ENCODE results near the gene C9orf50.

Gene C9orf50

GRCh38 chr9:129611307-129611800, 9.5 kb downstream of the C9orf50 start:
- DNase-seq (ENCODE audit: low read depth in 3 of 3, low spot score in 1 of 3), result no peak

DNA sequence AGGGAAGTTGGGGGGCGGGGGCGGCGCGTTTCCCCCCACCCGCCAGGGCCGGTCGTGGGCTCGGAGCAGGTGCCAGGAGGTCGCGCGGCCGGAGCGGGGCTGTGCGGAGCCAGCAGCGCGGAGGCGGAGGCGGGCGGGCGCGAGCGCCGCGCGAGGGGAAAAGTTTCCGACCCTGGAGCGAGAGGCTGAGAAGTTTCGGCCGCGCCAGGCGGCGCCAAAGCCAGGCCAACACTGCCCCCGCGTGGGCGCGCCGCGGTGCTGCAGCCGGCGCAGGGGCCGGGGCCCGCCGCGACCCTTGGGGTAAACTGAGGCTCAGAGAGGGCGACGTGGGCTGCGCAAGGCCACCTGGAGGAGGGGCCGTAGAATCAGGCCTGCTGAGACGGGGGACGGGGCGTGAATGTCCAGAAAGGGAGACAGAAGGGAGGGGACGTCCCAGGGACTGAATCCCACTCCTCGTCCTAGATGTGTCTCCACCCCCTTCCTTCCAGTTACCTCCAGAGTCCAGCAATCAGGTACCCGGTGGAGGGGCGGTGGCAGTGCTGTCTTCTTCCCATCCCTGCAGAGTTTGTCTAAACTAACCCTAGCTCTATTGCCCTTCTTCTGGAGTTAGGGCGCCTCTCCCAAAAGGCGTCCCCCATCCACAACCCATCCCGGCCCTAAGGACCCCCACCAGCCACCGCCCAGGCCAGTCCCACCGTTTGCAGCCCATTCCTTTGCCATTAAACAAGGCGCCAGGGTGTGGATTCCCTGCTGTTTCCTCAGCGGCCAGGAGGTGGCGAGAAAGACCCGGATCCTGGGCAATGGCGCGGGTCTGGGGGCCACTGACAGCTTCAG, 10.2 kb downstream of the C9orf50 start:
- peak; percentile 24 to 59 (median 57) for DNase-seq (ENCODE audit: low read depth in 3 of 3, low spot score in 1 of 3)

DNA sequence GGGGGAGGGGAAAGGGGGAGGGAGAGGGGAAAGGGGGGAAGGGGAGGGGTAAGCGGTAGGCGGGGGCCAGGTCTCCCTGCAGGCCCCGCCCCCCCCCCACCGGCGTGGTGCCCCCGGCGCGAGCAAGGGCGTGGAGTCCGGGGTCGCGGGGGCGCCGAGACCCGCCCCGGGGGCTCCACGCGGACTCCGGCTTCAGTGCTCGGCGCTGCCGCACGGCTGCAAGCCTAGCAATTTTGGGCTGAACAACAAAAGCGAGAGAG, 10.8 kb downstream of the C9orf50 start:
- DNase-seq (ENCODE audit: low read depth in 3 of 3, low spot score in 1 of 3), result no peak

GRCh38 chr9:129609486-129610212, 11.3 kb downstream of the C9orf50 start:
- DNase-seq (ENCODE audit: low read depth in 3 of 3, low spot score in 1 of 3), result peak in 2 of 3 donors; percentile 40 to 59

DNA sequence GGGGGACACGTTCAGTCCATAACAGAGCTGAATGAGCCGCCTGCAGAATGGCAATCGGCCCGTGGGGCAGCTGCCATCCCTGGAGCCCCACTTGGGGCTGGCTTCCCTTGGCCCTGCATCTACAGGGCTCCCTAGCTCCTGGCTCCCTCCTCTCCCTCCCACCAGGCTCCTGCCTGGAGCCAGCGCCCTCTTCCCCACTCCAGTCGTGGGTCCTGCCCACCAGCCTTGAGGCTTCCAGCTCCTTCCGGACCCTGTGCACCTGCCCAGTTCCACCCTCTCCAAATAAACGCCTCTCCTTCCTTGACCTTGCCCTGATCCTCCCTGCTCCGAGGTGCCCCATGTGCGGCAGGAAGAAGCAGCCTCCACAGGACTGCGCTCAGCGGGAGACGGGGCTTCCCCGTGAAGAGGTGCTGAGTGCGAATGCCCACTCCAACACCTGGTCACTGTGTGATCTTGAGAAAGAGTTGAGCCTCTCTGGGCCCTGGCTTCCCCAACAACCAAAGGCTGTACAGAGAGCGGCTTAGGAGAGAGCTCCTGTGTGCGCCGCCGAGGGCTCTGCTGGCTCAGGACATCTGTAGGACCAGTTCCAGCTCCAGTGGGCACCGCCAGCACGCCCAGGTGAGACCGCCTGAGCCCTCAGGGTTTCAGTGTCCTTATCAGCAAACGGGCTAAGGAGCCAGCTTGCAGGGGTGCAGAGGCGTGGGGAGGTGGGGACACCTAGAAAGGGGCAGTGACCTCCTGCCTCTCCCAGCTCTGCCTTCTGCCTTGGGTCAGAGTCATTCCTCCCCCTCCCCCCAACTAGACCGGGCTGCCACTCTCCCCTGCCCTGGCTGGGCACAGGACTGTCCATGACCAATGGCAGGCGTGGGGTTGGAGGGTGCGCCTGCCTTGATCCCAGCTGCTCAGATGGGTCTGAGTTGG, 12.1 kb downstream of the C9orf50 start:
- DNase-seq (ENCODE audit: low read depth in 3 of 3, low spot score in 1 of 3), result no peak

- no peak for DNase-seq (ENCODE audit: low read depth in 3 of 3, low spot score in 1 of 3)
Observed at GRCh38 chr9:129607027-129607387, 13.9 kb downstream of the C9orf50 start.

DNA sequence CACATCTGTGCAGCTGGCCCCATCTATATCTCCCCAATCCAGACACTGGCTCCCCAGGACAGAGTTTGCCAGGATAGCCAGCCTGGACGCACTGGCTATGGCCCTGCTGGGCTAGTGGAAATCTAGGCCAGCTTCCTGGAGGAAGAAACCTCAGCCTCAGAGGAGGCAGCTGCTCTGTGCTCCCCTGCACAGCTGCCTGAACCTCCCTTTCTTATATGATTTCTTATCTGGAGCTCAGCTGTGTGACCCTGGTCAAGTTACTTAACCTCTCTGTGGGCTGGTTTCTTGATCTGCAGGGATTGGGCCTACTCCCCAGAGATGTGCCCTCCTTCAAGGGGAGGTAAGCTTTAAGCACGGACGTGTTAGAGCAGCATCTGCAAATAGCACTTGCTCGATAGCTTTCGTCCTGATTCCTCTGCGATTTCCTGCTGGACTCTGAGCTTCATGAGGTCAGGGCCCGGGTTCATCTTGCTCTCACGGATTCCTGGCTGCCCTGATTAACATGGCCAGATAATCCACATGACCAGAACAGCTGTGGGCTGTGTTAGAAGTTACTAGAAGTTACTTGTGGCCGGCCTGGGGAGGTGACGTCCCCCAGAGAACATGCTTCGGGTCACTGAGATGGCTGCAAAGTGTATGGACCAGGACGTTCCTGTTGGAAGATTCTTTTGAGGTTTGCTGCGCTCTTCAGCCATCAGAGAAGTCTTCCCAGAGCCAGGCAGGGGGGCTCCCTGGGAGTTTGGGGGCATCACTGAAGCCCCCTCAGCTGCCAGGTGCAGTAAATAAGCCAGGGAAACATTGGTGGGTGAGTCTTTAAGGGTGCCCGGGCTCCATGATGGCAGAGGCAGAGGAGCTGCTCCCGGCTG, 14.5 kb downstream of the C9orf50 start:
- no peak for DNase-seq (ENCODE audit: low read depth in 3 of 3, low spot score in 1 of 3)

DNA sequence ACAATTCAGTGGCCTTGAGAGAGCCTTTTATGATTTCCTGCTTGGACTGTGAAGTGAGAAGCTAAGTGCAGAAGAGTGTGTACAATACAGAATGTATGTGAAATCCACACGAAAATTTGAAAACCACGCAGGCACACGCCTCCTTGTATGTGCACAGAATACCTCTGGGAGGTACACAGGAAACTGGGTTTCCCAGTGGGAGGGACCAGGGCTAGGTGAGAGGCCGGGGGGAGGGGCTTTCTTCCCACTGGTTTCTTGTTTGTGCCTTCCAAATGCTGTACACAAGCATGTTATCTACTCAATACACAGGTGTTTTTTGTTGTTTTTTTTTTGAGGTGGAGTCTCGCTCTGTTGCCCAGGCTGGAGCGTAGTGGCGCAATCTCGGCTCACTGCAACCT, 16.1 kb downstream of the C9orf50 start:
- DNase-seq (ENCODE audit: low read depth in 3 of 3, low spot score in 1 of 3), result no peak

GRCh38 chr9:129604056-129604765, 16.7 kb downstream of the C9orf50 start:
- no peak for DNase-seq (ENCODE audit: low read depth in 3 of 3, low spot score in 1 of 3)

DNA sequence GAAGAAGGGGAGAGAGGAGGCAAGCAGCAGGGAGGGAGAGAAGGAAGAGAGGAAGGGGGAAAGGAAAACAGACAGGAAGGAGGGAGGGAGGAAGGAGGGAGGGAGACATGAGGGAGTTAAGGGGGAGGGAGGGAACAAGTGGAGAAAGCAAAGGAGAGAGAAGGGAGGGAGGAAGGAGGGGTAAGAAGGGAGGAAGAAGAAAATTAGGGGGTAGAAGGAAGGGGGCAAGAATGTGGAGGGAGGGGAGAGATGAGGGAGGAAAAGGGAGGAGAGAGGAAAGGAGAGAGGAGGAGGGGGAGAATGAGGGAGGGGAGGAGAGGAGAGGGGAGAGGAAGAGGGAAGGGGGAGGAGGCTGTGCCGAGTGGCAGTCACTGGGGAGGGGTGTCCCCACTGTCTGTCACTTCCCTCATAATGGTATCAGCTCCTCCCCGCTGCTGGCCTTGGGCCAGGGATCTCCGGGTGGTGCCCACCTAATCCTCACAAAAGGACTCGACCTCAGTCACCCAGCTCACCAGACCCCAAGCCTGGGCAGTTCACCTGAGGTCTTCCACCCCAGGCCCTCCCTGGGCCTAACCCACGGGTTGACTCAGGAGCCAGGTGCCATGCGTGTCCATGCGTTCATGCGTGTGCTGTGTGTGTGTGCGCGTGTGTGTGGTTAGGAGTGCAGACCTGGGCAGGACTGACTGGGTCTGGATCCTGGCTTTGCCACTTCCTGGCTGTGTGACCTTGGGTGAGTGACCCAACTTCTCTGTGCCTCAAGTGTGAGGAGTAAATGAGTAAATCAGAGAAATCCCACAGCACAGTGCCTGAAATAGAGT, 18.1 kb downstream of the C9orf50 start:
- no peak for DNase-seq (ENCODE audit: low read depth in 3 of 3, low spot score in 1 of 3)

GRCh38 chr9:129601082-129601674, 19.7 kb downstream of the C9orf50 start:
- DNase-seq (ENCODE audit: low read depth in 3 of 3, low spot score in 1 of 3), result no peak

DNA sequence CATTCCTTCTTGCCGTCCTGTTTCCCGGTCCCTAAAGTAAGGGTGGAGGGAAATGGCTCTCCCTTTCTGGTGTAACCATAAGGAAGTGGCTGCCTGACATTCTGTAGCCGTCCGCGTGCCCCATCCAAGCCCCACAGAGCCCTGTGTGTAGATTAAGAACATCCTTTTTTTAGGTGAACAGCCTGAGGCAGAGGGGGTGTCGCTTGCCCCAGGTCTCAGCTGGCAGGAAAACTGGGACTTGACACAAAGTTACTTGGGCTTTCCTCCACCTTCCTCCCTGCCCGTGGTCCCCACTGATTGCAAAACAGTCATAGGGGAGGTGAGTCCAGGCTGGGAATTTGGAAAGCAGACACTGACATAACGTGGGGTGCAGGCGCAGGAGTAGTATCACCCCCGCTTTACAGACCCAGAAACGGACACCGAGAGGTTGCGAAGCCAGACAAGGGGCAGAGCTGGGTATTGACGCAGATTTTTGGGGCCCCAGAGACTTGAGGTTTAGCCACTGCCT, 22.8 kb downstream of the C9orf50 start:
- no peak for DNase-seq (ENCODE audit: low read depth in 3 of 3, low spot score in 1 of 3)

DNA sequence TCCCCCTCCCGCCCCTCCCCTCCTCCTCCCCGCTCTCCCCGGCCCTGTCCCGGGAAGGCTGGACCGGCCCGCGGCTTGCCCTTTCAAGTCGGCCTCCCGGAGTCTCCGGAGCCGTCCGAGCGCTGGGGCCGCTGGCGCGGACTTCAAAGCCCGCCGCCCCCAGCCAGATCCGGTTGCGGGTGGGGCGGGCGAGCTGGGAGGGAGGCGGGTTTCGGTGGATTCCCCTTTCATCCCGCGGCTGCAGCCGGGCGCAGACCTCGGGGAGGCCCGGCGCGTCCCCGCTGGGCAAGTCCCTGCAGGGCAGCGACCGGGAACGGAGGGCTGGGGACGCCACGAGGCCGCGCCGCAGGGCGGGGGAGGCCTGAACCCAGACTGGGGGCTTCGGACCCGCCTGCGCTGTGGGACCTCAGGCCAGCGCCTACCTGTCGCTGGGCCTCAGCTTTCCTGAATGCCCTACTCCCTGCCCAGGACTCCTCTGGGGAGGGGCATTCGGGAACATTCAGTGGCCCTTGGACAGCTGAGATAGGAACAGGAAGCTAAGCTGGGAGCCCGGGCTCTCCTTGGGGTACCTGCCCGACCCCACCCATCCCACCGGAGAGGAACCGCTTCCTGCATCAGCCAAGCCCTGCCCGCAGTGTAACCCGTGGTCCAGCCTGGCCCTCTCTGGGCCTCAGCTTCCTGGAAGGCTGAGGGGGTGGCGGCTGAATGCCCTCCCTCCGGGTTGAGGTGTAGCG, 23.4 kb downstream of the C9orf50 start:
- DNase-seq (ENCODE audit: low read depth in 3 of 3, low spot score in 1 of 3), result no peak

DNA sequence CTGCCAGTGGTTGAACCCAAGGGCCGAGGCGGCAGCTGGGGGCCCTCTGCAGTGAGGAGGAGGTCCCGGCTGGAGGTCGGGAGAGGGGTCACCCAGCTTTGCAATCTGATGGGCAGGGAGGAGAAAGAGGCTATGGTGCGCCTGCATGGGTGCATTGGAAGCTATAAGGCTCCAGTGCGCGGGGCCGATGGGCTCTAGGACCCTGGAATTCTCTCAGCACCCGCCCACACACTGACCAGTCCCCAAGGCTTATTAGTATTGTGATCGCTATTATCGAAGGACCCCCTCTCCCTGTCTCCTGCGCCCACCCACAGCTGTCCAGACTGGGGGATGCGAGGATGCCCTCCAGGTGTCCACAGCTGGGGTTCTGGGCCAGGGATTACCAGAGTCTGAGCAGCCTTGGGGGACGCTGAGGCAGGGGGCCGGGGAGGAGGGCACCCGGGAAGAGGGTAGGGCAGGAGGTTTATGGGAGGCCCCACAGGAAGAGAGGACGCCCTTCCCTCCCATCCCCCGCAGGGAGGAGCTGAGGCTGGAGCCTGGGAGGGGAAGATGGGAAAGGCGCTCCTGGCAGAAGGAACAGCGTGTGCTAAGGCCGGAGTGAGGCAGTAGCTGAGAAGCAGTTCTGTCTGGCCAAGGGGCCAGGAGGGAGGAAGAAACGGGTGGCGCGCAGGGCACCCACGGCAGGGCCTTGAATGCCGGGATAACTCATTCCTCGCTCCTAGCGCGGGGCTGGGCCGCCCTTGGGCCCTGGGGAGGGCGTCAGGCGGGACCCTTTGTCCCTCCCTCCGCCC, 24.2 kb downstream of the C9orf50 start:
- DNase-seq (ENCODE audit: low read depth in 3 of 3, low spot score in 1 of 3), result no peak

DNA sequence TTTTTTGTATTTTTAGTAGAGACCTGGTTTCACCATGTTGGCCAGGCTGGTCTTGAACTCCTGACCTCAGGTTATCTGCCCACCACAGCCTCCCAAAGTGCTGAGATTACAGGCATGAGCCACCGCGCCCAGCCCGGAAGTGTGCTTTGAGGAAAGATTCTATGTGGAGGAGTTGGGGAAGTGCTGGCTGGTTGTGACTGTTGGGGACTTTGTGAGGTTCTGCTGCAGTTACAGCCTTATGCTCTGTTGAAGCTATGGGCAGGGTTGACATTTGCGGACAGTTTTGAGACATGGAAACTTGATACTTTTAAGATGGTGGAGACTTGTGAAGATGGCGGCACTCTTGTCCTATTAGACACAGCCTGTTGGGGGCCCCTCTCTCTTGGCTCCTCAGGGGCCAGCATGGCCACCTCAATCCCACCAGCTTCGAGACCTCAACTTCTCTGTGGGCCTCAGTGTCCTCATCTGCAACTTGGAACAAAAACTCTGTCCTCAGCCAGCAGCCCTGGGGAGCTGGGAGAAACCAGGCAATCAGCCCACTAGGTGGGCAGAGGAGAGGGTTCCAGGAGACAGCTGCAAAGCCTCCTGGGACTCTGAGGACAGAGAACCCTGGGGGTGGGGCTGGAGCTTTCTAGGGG, 24.9 kb downstream of the C9orf50 start:
- DNase-seq (ENCODE audit: low read depth in 3 of 3, low spot score in 1 of 3), result no peak

GRCh38 chr9:129595311-129595741, 25.6 kb downstream of the C9orf50 start:
- no peak for DNase-seq (ENCODE audit: low read depth in 3 of 3, low spot score in 1 of 3)

- no peak for DNase-seq (ENCODE audit: low read depth in 3 of 3, low spot score in 1 of 3)
Observed at GRCh38 chr9:129594632-129595031, 26.3 kb downstream of the C9orf50 start.
